ENCODE data around the gene REEP5. TPM values are rescaled to one million over a fixed set of nuclear protein-coding genes. Genes with fewer than 3 reads are reported as not detected.

The REEP5 gene
- 125 to 151 TPM (median 140 TPM) in 5 replicates for total RNA-seq (2022; extraction: Qiagen RNA extraction)

GRCh38 chr5:112921833-112922817, at the start of gene REEP5:
Gene REEP5, minus strand, starts transcription at chr5:112922227. Its CDS starts 37 bp downstream, at chr5:112922190.

GRCh38 chr5:112860929-112861637, 60.9 kb downstream of the REEP5 start, which contains the start of gene SRP19:
Gene SRP19, plus strand, starts transcription at chr5:112861287. Its CDS starts 90 bp downstream, at chr5:112861377.

Other genes with a start within 250 kb of the REEP5 start
- 6.1 to 11.2 TPM (median 8.5 TPM) in 5 replicates for gene APC, start 184.3 kb downstream of the REEP5 start, total RNA-seq (2022; extraction: Qiagen RNA extraction)
- 71.3 to 85.3 TPM (median 75.9 TPM) in 5 replicates for gene SRP19, start 60.9 kb downstream of the REEP5 start, total RNA-seq (2022; extraction: Qiagen RNA extraction)
- 8.1 to 13.1 TPM (median 9.8 TPM) in 5 replicates for gene DCP2, start 54.6 kb upstream of the REEP5 start, total RNA-seq (2022; extraction: Qiagen RNA extraction)